Keratinocyte (primary cell): Measurements from ENCODE around the gene CEP78.

Experiments used
- CTCF ChIP-seq, 3 experiments: IDR thresholded peaks in 1 of 3; conservative IDR thresholded peaks in 1 of 3; optimal IDR thresholded peaks in 1 of 3; 2 replicates in 2 of 3; 3 replicates in 1 of 3; pipeline versions ENCODE3 to v1.5.1; 2011; ENCODE audit warnings: low read length in 3 of 3, mild to moderate bottlenecking in 3 of 3, moderate library complexity in 2 of 3, control low read depth in 1 of 3, inconsistent platforms in 1 of 3; ENCODE audit not compliant: insufficient read depth in 2 of 3; ENCODE audit errors: extremely low read depth in 1 of 3
- EZH2 ChIP-seq: IDR thresholded peaks from one replicate; pipeline ENCODE4 v1.6.1; 2012; ENCODE audit warnings: inconsistent platforms, mild to moderate bottlenecking, low read length, moderate library complexity

- TF ChIP-seq CTCF (optimal IDR thresholded peaks at IDR 0.05 in 1 of 3, IDR thresholded peaks at IDR 0.05 in 1 of 3, conservative IDR thresholded peaks at IDR 0.05 in 1 of 3; ENCODE audit: extremely low read depth in 1 of 3, insufficient read depth in 2 of 3, low read length in 3 of 3) (no peak), EZH2 (no peak)
Measured at GRCh38 chr9:78189001-78189400, 46.9 kb upstream of the CEP78 start.
